HEK293 (cell line): ENCODE data around the gene FBLN5.

ENCODE experiments used
- CTCF ChIP-seq: fragments of 450-650 bp; formaldehyde crosslinking; IDR thresholded peaks from 2 replicates; pipeline ENCODE4 v1.5.1; 2016; ENCODE audit warnings: missing biosample characterization, missing genetic modification characterization
- IKZF3 ChIP-seq: fragments of 450-650 bp; IDR thresholded peaks from 2 replicates; pipeline ENCODE4 v1.5.0; 2018; ENCODE audit warnings: missing biosample characterization, mild to moderate bottlenecking, missing genetic modification characterization, moderate library complexity
- SETDB1 ChIP-seq: IDR thresholded peaks from one replicate; pipeline ENCODE4 v1.6.1; 2017; ENCODE audit warnings: mild to moderate bottlenecking, low read length, moderate library complexity, mixed read lengths; ENCODE audit not compliant: insufficient read length
- ZNF140 ChIP-seq: fragments of 450-650 bp; formaldehyde crosslinking; IDR thresholded peaks from 2 replicates; pipeline ENCODE4 v1.5.1; 2016; ENCODE audit warnings: missing biosample characterization, missing genetic modification characterization
- ZNF449 ChIP-seq: fragments of 450-650 bp; formaldehyde crosslinking; IDR thresholded peaks from 2 replicates; pipeline ENCODE4 v1.5.1; 2017; ENCODE audit warnings: missing biosample characterization, mild to moderate bottlenecking, missing genetic modification characterization, moderate library complexity
- ZNF488 ChIP-seq: fragments of 450-650 bp; formaldehyde crosslinking; IDR thresholded peaks from 2 replicates; pipeline ENCODE4 v1.5.1; 2016; ENCODE audit warnings: missing biosample characterization, missing genetic modification characterization
- ZNF585B ChIP-seq: fragments of 450-650 bp; formaldehyde crosslinking; IDR thresholded peaks from 2 replicates; pipeline ENCODE4 v1.5.1; 2016; ENCODE audit warnings: missing biosample characterization, missing genetic modification characterization
- ZNF776 ChIP-seq: fragments of 450-650 bp; formaldehyde crosslinking; IDR thresholded peaks from 2 replicates; pipeline ENCODE4 v1.5.0; 2017; ENCODE audit warnings: missing biosample characterization, missing genetic modification characterization, borderline replicate concordance
- ZXDB ChIP-seq: fragments of 450-650 bp; formaldehyde crosslinking; IDR thresholded peaks from 2 replicates; pipeline ENCODE4 v1.5.1; 2016; ENCODE audit warnings: missing biosample characterization, missing genetic modification characterization
- TF ChIP-seq, protein P1 (sequence below): fragments of 450-650 bp; formaldehyde crosslinking; IDR thresholded peaks from 2 replicates; pipeline ENCODE4 v1.5.1; 2016; ENCODE audit warnings: missing biosample characterization, missing genetic modification characterization
- TF ChIP-seq, protein P2 (sequence below): sonication (generic); formaldehyde crosslinking; IDR thresholded peaks from 2 replicates; pipeline ENCODE4 v1.8.1; 2022; ENCODE audit warnings: mild to moderate bottlenecking, moderate library complexity, missing genetic modification reagents
- TF ChIP-seq, protein P3 (sequence below): fragments of 450-650 bp; IDR thresholded peaks from 2 replicates; pipeline ENCODE4 v1.5.1; 2018; ENCODE audit warnings: missing biosample characterization, mild to moderate bottlenecking, missing genetic modification characterization

DNA sequence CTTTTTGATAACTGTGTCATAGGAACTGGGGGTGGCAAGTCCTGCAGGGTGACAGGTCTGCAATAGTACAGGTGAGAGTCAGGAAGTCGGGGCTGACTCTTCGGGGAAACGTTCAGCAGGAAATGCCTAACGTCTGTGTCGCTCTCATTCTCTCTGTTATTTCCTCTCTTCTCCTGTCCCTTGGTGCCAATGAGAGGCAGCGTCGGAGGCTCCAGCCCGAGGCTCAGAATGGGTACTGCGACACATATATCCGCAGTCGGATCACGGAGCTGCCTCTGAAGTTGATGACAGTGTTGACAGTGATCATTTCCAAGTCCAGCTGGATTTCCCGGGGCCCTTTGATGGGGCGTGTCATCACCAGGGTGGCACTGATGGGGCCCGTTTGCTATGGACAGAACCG lies 77.5 kb downstream of the FBLN5 start:
- no peak for TF ChIP-seq ZNF776 (tag by site-specific recombination)
- no peak for TF ChIP-seq ZXDB (tag by site-specific recombination)
- no peak for TF ChIP-seq IKZF3
- no peak for TF ChIP-seq ZNF488 (tag by site-specific recombination)
- TF ChIP-seq, protein P1, sequence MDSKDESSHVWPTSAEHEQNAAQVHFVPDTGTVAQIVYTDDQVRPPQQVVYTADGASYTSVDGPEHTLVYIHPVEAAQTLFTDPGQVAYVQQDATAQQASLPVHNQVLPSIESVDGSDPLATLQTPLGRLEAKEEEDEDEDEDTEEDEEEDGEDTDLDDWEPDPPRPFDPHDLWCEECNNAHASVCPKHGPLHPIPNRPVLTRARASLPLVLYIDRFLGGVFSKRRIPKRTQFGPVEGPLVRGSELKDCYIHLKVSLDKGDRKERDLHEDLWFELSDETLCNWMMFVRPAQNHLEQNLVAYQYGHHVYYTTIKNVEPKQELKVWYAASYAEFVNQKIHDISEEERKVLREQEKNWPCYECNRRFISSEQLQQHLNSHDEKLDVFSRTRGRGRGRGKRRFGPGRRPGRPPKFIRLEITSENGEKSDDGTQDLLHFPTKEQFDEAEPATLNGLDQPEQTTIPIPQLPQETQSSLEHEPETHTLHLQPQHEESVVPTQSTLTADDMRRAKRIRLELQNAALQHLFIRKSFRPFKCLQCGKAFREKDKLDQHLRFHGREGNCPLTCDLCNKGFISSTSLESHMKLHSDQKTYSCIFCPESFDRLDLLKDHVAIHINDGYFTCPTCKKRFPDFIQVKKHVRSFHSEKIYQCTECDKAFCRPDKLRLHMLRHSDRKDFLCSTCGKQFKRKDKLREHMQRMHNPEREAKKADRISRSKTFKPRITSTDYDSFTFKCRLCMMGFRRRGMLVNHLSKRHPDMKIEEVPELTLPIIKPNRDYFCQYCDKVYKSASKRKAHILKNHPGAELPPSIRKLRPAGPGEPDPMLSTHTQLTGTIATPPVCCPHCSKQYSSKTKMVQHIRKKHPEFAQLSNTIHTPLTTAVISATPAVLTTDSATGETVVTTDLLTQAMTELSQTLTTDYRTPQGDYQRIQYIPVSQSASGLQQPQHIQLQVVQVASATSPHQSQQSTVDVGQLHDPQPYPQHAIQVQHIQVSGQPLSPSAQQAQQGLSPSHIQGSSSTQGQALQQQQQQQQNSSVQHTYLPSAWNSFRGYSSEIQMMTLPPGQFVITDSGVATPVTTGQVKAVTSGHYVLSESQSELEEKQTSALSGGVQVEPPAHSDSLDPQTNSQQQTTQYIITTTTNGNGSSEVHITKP (tag by site-specific recombination), result no peak
- TF ChIP-seq CTCF (tag by site-specific recombination), result no peak
- TF ChIP-seq SETDB1, result no peak
- TF ChIP-seq ZNF585B (tag by site-specific recombination), result no peak
- TF ChIP-seq, protein P2, sequence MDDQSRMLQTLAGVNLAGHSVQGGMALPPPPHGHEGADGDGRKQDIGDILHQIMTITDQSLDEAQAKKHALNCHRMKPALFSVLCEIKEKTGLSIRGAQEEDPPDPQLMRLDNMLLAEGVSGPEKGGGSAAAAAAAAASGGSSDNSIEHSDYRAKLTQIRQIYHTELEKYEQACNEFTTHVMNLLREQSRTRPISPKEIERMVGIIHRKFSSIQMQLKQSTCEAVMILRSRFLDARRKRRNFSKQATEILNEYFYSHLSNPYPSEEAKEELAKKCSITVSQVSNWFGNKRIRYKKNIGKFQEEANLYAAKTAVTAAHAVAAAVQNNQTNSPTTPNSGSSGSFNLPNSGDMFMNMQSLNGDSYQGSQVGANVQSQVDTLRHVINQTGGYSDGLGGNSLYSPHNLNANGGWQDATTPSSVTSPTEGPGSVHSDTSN (CRISPR knock-in tag), result no peak
- TF ChIP-seq, protein P3, sequence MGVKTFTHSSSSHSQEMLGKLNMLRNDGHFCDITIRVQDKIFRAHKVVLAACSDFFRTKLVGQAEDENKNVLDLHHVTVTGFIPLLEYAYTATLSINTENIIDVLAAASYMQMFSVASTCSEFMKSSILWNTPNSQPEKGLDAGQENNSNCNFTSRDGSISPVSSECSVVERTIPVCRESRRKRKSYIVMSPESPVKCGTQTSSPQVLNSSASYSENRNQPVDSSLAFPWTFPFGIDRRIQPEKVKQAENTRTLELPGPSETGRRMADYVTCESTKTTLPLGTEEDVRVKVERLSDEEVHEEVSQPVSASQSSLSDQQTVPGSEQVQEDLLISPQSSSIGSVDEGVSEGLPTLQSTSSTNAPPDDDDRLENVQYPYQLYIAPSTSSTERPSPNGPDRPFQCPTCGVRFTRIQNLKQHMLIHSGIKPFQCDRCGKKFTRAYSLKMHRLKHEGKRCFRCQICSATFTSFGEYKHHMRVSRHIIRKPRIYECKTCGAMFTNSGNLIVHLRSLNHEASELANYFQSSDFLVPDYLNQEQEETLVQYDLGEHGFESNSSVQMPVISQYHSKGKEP (tag by site-specific recombination), result no peak
- no peak for TF ChIP-seq ZNF140 (tag by site-specific recombination)
- TF ChIP-seq ZNF449 (tag by site-specific recombination), result no peak
